ENCODE results near the gene TLL2.

Gene TLL2

GRCh38 chr10:96325719-96326373 is 187.9 kb downstream of the TLL2 start:
- TF ChIP-seq CTCF (conservative IDR thresholded peaks at IDR 0.05; ENCODE audit: low read depth, low read length) = no peak
- H3K4me3 ChIP-seq (ENCODE audit: low read length) = no peak overlapping the region
- DNase-seq (ENCODE audit: low read depth) = no peak

GRCh38 chr10:96324447-96324846 is 189.3 kb downstream of the TLL2 start:
- no peak for DNase-seq (ENCODE audit: low read depth)
- TF ChIP-seq CTCF (conservative IDR thresholded peaks at IDR 0.05; ENCODE audit: low read depth, low read length) = no peak
- H3K4me3 ChIP-seq (ENCODE audit: low read length) = no peak overlapping the region

- no peak for DNase-seq (ENCODE audit: low read depth)
- no peak for TF ChIP-seq CTCF (conservative IDR thresholded peaks at IDR 0.05; ENCODE audit: low read depth, low read length)
- no peak overlapping the region for H3K4me3 ChIP-seq (ENCODE audit: low read length)
Observed at GRCh38 chr10:96322275-96322674, 191.5 kb downstream of the TLL2 start.

GRCh38 chr10:96321822-96322221 is 191.9 kb downstream of the TLL2 start:
- H3K4me3 ChIP-seq (ENCODE audit: low read length) = no peak overlapping the region
- TF ChIP-seq CTCF (conservative IDR thresholded peaks at IDR 0.05; ENCODE audit: low read depth, low read length) = no peak
- DNase-seq (ENCODE audit: low read depth) = no peak

GRCh38 chr10:96319754-96320474 is 193.8 kb downstream of the TLL2 start:
- no peak overlapping the region for H3K4me3 ChIP-seq (ENCODE audit: low read length)
- no peak for DNase-seq (ENCODE audit: low read depth)
- no peak for TF ChIP-seq CTCF (conservative IDR thresholded peaks at IDR 0.05; ENCODE audit: low read depth, low read length)

- no peak for TF ChIP-seq CTCF (conservative IDR thresholded peaks at IDR 0.05; ENCODE audit: low read depth, low read length)
- no peak overlapping the region for H3K4me3 ChIP-seq (ENCODE audit: low read length)
- DNase-seq (ENCODE audit: low read depth) = no peak
Observed at GRCh38 chr10:96317067-96317833, 196.5 kb downstream of the TLL2 start.
